Adrenal gland (tissue), 12 donors: ENCODE results near the gene SRSF2. TPM values are rescaled to one million over a fixed set of nuclear protein-coding genes. Genes with fewer than 3 reads are reported as not detected.

Experiments
- DNase-seq, 7 donors: peaks; one replicate each; pipeline ENCODE4 v3.0.0-alpha.2; 2019 to 2020
- H3K27ac ChIP-seq, 5 donors: fragments of 200-600 bp; sonication (generic) in 4 of 5; 1 replicate in 3 of 5; 2 replicates in 2 of 5; pipeline versions ENCODE4 v1.5.1 to v1.8.0; 2016 to 2020; ENCODE audit warnings: mild to moderate bottlenecking in 1 of 5
- H3K27me3 ChIP-seq: fragments of 200-600 bp; 2 replicates; pipeline ENCODE4 v1.8.0; 2021
- H3K36me3 ChIP-seq, 2 donors: fragments of 200-600 bp; replicated peaks in 1 of 2; 1 replicate in 1 of 2; 2 replicates in 1 of 2; pipeline versions ENCODE4 v1.5.1 to v1.8.0; 2018 to 2022
- H3K4me1 ChIP-seq, 2 donors: fragments of 200-600 bp; replicated peaks in 1 of 2; 1 replicate in 1 of 2; 2 replicates in 1 of 2; pipeline versions ENCODE4 v1.5.1 to v1.8.0; 2018 to 2021
- H3K4me3 ChIP-seq, 4 donors: fragments of 200-600 bp; sonication (generic) in 3 of 4; one replicate each; pipeline ENCODE4 v1.5.1; 2016 to 2018
- H3K9me3 ChIP-seq, 3 donors: fragments of 200-600 bp; sonication (generic) in 1 of 3; replicated peaks in 1 of 3; 1 replicate in 2 of 3; 2 replicates in 1 of 3; pipeline versions ENCODE4 v1.5.1 to v1.8.0; 2016 to 2021
- CTCF ChIP-seq, 6 experiments: fragments of 450-650 bp in 4 of 6; fragments of 200-600 bp in 2 of 6; sonication (generic) in 1 of 6; IDR thresholded peaks; 1 replicate in 5 of 6; 2 replicates in 1 of 6; pipeline versions ENCODE4 v1.5.1 to v1.8.0; 2016 to 2021; ENCODE audit warnings: antibody characterized with exemption in 6 of 6, mild to moderate bottlenecking in 2 of 6, moderate library complexity in 1 of 6
- POLR2A ChIP-seq, 2 donors: fragments of 450-650 bp; IDR thresholded peaks; one replicate each; pipeline ENCODE4 v1.6.1; 2017; ENCODE audit warnings: antibody characterized with exemption in 2 of 2, mild to moderate bottlenecking in 2 of 2, moderate library complexity in 1 of 2
- WGBS, 4 donors: extraction: QIAGEN DNeasy Blood & Tissue Kit in 2 of 4; methylation state at CpG; one replicate each; pipeline versions ENCODE4 v1.1.5 to v1.1.7; 2013 to 2017; 5-methylcytosine and 5-hydroxymethylcytosine counted together
- intact Hi-C, 2 donors: fragments of 100-400 bp; cut with DNase I; formaldehyde crosslinking; loops; one replicate each; pipeline versions ENCODE4 v1.14.1 to v1.15.0; 2022 to 2023
- polyA plus RNA-seq, 3 donors: library from polyadenylated mRNA; stranded (reverse); fragments of 200-250 nt in 2 of 3; fragments of 350-450 nt in 1 of 3; fragmentation: Illumina TruSeq in 1 of 3; extraction: RNeasy Lipid Tissue Mini Kit (QIAGEN cat#74804) in 1 of 3; gene quantifications; one replicate each; pipeline ENCODE4 v1.2.3, GENCODE V29; 2013 to 2014
- total RNA-seq, 9 donors: library from RNA; depleted of rRNA in 4 of 9; stranded (reverse); fragments of >200 nt in 4 of 9; fragments of 120-200 nt in 1 of 9; fragmentation: NEBNext Ultra II Directional in 1 of 9; extraction: Animal tissue kit (Norgen Biotek cat#: 25700) in 1 of 9; gene quantifications; one replicate each; pipeline versions ENCODE4 v1.1.0 to v1.2.4, GENCODE V29; 2013 to 2023
- donor health status: healthy with polysubstance abuse.
- donor health status: Bipolar disorder and iron deficiency.
- donor health status: DM: yes; HTN: yes; CAD: no.
- donor health status: DM: no; HTN: no; CAD: no.
- donor health status: DM: no; HTN: no; CAD: no.
- donor health status: DM: yes; HTN: yes; CAD: no.

Gene SRSF2
- total and polyA plus RNA-seq, 12 donors, result 103 to 269 (median 194) TPM

GRCh38 chr17:76688165-76688622 is 48.9 kb downstream of the SRSF2 start:
- Histone ChIP-seq H3K36me3 (peaks cover 0 to 28% of the 10 kb centered on the region in 2 donors), H3K27ac (peak overlapping the region; percentile 37 to 95 (median 89)), H3K9me3 (no peaks in the 10 kb centered on the region), H3K4me1 (peaks cover 21 to 66% of the 10 kb centered on the region in 2 donors), H3K4me3 (no peak overlapping the region), H3K27me3 (no peaks in the 10 kb centered on the region)
- 30 to 44% (median 35%) methylated on average over 7 to 11 of the region's 11 CpGs for WGBS, 4 donors
- no peak for TF ChIP-seq POLR2A (IDR thresholded peaks at IDR 0.05)
- peak in 3 of 6 experiments; percentile 4 to 11 (median 10) for TF ChIP-seq CTCF (IDR thresholded peaks at IDR 0.05)
- intact Hi-C loops, result no loop called here
- peak in 6 of 7 donors; percentile 62 to 83 (median 76) for DNase-seq

GRCh38 chr17:76687298-76688164 is 49.6 kb downstream of the SRSF2 start:
- Histone ChIP-seq H3K9me3 (no peaks in the 10 kb centered on the region), H3K36me3 (peaks cover 0 to 35% of the 10 kb centered on the region in 2 donors), H3K4me1 (peaks cover 21 to 72% of the 10 kb centered on the region in 2 donors), H3K27me3 (no peaks in the 10 kb centered on the region), H3K4me3 (no peak overlapping the region), H3K27ac (peak overlapping the region; percentile 37 to 95 (median 89))
- 51 to 70% (median 57%) methylated on average over 20 to 26 of the region's 26 CpGs for WGBS, 4 donors
- DNase-seq, result peak in 4 of 7 donors; percentile 48 to 57 (median 52)
- intact Hi-C loops, result no loop called here
- TF ChIP-seq POLR2A (IDR thresholded peaks at IDR 0.05), result peak in 1 of 2 donors; percentile 22
- no peak for TF ChIP-seq CTCF (IDR thresholded peaks at IDR 0.05)

GRCh38 chr17:76686538-76687297 is 50.4 kb downstream of the SRSF2 start:
- Histone ChIP-seq H3K4me1 (peaks cover 21 to 78% of the 10 kb centered on the region in 2 donors), H3K36me3 (peaks cover 0 to 37% of the 10 kb centered on the region in 2 donors), H3K4me3 (no peak overlapping the region), H3K27ac (peak overlapping the region in 2 of 5 donors; percentile 93 to 95), H3K27me3 (no peaks in the 10 kb centered on the region), H3K9me3 (no peaks in the 10 kb centered on the region)
- 82 to 84% (median 83%) methylated on average over 11 to 15 of the region's 15 CpGs for WGBS, 4 donors
- intact Hi-C loops, result no loop called here
- TF ChIP-seq POLR2A (IDR thresholded peaks at IDR 0.05), result no peak
- no peak for TF ChIP-seq CTCF (IDR thresholded peaks at IDR 0.05)
- DNase-seq, result peak in 1 of 7 donors; percentile 28

GRCh38 chr17:76685846-76686245 is 51.3 kb downstream of the SRSF2 start:
- Histone ChIP-seq H3K4me1 (peaks cover 21 to 74% of the 10 kb centered on the region in 2 donors), H3K9me3 (no peaks in the 10 kb centered on the region), H3K4me3 (no peak overlapping the region), H3K36me3 (peaks cover 0 to 37% of the 10 kb centered on the region in 2 donors), H3K27ac (peak overlapping the region in 2 of 5 donors; percentile 36 to 41), H3K27me3 (no peaks in the 10 kb centered on the region)
- peak in 1 of 7 donors; percentile 28 for DNase-seq
- 72 to 78% (median 75%) methylated on average over 8 of the region's 8 CpGs for WGBS, 4 donors
- TF ChIP-seq POLR2A (IDR thresholded peaks at IDR 0.05) (no peak), CTCF (IDR thresholded peaks at IDR 0.05) (no peak)
- intact Hi-C loops, result no loop called here
